ENCODE measurements around the gene MYLK4. TPM values are rescaled to one million over a fixed set of nuclear protein-coding genes. Genes with fewer than 3 reads are reported as not detected.
A peak's percentile ranks its signal among the peaks of the same experiment; 100 is the strongest.

MYLK4 gene
- total and polyA plus RNA-seq, 2 of the 13 experiments (the other 11 are each of a cell fraction or from before 2014, with no cell fraction given), result 0.26 to 0.29 TPM

- TF ChIP-seq ZNF724P (CRISPR knock-in tag; IDR thresholded peaks at IDR 0.05; ENCODE audit: borderline replicate concordance) (no peak), ARID3A (IDR thresholded peaks at IDR 0.05; ENCODE audit: low read depth, low read length) (peak; percentile 46; the same call in 1 of the 2 replicates), ZMYM4 (CRISPR knock-in tag; IDR thresholded peaks at IDR 0.05) (no peak), NR2C2 (CRISPR knock-in tag; IDR thresholded peaks at IDR 0.05; ENCODE audit: borderline replicate concordance) (no peak), ZNF160 (CRISPR knock-in tag; IDR thresholded peaks at IDR 0.05) (no peak), DPF2 (CRISPR knock-in tag; IDR thresholded peaks at IDR 0.05; ENCODE audit: borderline replicate concordance, low read depth) (no peak), ZNF432 (CRISPR knock-in tag; IDR thresholded peaks at IDR 0.05; ENCODE audit: borderline replicate concordance) (no peak), REL (CRISPR knock-in tag; conservative IDR thresholded peaks at IDR 0.05) (no peak), FOXO4 (CRISPR knock-in tag; conservative IDR thresholded peaks at IDR 0.05) (no peak), ELF3 (CRISPR knock-in tag; IDR thresholded peaks at IDR 0.05) (peak; percentile 32; the same call in 1 of the 2 replicates), SSRP1 (CRISPR knock-in tag; IDR thresholded peaks at IDR 0.05) (no peak), FOXK1 (CRISPR knock-in tag; IDR thresholded peaks at IDR 0.05; ENCODE audit: borderline replicate concordance, low read depth) (peak; percentile 18; the same call in 1 of the 2 replicates), PHF20 (CRISPR knock-in tag; IDR thresholded peaks at IDR 0.05) (no peak), CEBPB (IDR thresholded peaks at IDR 0.05; ENCODE audit: borderline replicate concordance, low read depth, low read length) (peak; percentile 59), ZBTB3 (CRISPR knock-in tag; IDR thresholded peaks at IDR 0.05; ENCODE audit: borderline replicate concordance, low read depth) (no peak), HOXD1 (CRISPR knock-in tag; IDR thresholded peaks at IDR 0.05) (no peak), CCAR2 (optimal IDR thresholded peaks at IDR 0.05; ENCODE audit: low read depth, low read length) (no peak), ZNF839 (CRISPR knock-in tag; IDR thresholded peaks at IDR 0.05; ENCODE audit: borderline replicate concordance) (no peak), ZNF256 (CRISPR knock-in tag; conservative IDR thresholded peaks at IDR 0.05) (no peak), SOX5 (CRISPR knock-in tag; IDR thresholded peaks at IDR 0.05; ENCODE audit: borderline replicate concordance) (peak; percentile 39), TBL1XR1 (IDR thresholded peaks at IDR 0.05; ENCODE audit: borderline replicate concordance, low read length, partially characterized antibody) (no peak), ZNF672 (CRISPR knock-in tag; IDR thresholded peaks at IDR 0.05) (no peak), NCOA2 (CRISPR knock-in tag; IDR thresholded peaks at IDR 0.05) (no peak)
- TF ChIP-seq, protein P1, sequence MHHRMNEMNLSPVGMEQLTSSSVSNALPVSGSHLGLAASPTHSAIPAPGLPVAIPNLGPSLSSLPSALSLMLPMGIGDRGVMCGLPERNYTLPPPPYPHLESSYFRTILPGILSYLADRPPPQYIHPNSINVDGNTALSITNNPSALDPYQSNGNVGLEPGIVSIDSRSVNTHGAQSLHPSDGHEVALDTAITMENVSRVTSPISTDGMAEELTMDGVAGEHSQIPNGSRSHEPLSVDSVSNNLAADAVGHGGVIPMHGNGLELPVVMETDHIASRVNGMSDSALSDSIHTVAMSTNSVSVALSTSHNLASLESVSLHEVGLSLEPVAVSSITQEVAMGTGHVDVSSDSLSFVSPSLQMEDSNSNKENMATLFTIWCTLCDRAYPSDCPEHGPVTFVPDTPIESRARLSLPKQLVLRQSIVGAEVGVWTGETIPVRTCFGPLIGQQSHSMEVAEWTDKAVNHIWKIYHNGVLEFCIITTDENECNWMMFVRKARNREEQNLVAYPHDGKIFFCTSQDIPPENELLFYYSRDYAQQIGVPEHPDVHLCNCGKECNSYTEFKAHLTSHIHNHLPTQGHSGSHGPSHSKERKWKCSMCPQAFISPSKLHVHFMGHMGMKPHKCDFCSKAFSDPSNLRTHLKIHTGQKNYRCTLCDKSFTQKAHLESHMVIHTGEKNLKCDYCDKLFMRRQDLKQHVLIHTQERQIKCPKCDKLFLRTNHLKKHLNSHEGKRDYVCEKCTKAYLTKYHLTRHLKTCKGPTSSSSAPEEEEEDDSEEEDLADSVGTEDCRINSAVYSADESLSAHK (CRISPR knock-in tag; IDR thresholded peaks at IDR 0.05; ENCODE audit: borderline replicate concordance), result no peak
- TF ChIP-seq, protein P2, sequence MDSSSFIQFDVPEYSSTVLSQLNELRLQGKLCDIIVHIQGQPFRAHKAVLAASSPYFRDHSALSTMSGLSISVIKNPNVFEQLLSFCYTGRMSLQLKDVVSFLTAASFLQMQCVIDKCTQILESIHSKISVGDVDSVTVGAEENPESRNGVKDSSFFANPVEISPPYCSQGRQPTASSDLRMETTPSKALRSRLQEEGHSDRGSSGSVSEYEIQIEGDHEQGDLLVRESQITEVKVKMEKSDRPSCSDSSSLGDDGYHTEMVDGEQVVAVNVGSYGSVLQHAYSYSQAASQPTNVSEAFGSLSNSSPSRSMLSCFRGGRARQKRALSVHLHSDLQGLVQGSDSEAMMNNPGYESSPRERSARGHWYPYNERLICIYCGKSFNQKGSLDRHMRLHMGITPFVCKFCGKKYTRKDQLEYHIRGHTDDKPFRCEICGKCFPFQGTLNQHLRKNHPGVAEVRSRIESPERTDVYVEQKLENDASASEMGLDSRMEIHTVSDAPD (CRISPR knock-in tag; IDR thresholded peaks at IDR 0.05), result no peak
Measured at GRCh38 chr6:2630359-2630758, 120.4 kb downstream of the MYLK4 start (continued).

All from HepG2 (cell line).